D721Med (cell line): Measurements from ENCODE around the gene LGR5.

Experiments used
- DNase-seq: peaks from one replicate; pipeline ENCODE4 v3.0.0; 2011; ENCODE audit warnings: low spot score; ENCODE audit not compliant: insufficient read length
- FAIRE-seq: peaks from 2 replicates; lab custom pipeline; 2011; peaks lifted over from hg19 to GRCh38; lab: Jason Lieb, UNC
- CTCF ChIP-seq: IDR thresholded peaks from 2 replicates; pipeline ENCODE4 v1.5.1; 2012; ENCODE audit warnings: mild to moderate bottlenecking, control low read depth; ENCODE audit not compliant: insufficient read depth; ENCODE audit errors: missing control alignments

Gene LGR5

GRCh38 chr12:71607494-71608330, 168.1 kb downstream of the LGR5 start:
- DNase-seq = no peak
- no peak for FAIRE-seq

GRCh38 chr12:71610031-71610795, 170.6 kb downstream of the LGR5 start:
- peak; percentile 70 for FAIRE-seq
- no peak for DNase-seq
- no peak for TF ChIP-seq CTCF

More at GRCh38 chr12:71607494-71608330, 168.1 kb downstream of the LGR5 start:
- TF ChIP-seq CTCF = no peak

- DNase-seq (no peak), FAIRE-seq (no peak)
- TF ChIP-seq CTCF = no peak
Observed at GRCh38 chr12:71621938-71622337, 182.3 kb downstream of the LGR5 start.

GRCh38 chr12:71625476-71625875, 185.9 kb downstream of the LGR5 start:
- FAIRE-seq (no peak), DNase-seq (no peak)
- TF ChIP-seq CTCF = no peak

- no peak for TF ChIP-seq CTCF
- DNase-seq (no peak), FAIRE-seq (no peak)
Observed at GRCh38 chr12:71626098-71626497, 186.5 kb downstream of the LGR5 start.

GRCh38 chr12:71626768-71627167, 187.2 kb downstream of the LGR5 start:
- peak; percentile 32 for FAIRE-seq
- no peak for TF ChIP-seq CTCF
- DNase-seq = no peak
